Stimulated activated CD8-positive, alpha-beta memory T cell treated with anti-CD3 and anti-CD28 coated beads, Interleukin-2, amount 100 ng/mL, for 48 hours (primary cell): ENCODE measurements around the gene APLN.

ENCODE experiments used
- DNase-seq, 2 donors: peaks; one replicate each; pipeline ENCODE4 v3.0.0-alpha.2; 2020; ENCODE audit warnings: low read depth in 2 of 2

APLN gene

DNA sequence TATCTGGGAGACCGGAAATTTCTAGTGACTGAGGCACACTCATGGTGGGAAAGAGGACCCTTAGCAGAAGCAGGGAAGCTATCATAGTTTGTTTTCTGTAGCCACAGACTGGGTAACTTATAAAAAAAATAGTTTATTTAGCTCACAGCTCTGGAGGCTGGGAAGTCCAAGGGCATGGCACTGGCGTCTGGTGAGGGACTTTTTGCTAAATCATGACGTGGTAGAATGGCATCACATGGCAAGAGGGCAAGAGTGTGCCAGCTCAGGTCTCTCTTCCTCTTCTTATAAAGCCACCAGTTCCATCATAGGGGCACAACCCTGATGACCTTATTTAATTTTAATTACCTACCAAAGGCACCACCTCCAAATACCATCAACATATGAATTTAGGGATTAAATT lies 13.3 kb downstream of the APLN start:
- DNase-seq = no peak

GRCh38 chrX:129640737-129641136 lies 14.0 kb downstream of the APLN start:
- DNase-seq = no peak

DNA sequence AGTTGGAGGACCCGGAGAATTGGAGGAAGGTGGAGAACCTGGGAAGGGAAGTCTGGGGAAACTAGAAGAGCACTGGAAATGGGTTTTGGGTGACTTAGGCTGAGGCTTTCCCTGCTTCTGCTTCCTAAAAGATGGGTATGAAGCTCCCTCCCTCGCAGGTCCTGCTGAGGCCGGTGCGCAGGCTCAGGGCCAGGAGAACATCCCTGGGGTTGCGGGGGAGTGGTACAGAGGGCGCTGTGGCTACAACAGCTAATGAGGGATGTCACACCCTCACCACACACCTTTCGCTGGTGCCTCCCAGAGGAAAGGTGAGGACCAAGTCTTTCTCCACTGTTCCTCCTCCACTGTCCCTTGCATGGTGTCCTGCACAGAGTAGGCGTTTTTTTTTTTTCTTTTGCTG lies 15.8 kb downstream of the APLN start:
- no peak for DNase-seq

GRCh38 chrX:129637217-129638109 lies 17.3 kb downstream of the APLN start:
- peak; percentile 49 to 58 for DNase-seq

DNA sequence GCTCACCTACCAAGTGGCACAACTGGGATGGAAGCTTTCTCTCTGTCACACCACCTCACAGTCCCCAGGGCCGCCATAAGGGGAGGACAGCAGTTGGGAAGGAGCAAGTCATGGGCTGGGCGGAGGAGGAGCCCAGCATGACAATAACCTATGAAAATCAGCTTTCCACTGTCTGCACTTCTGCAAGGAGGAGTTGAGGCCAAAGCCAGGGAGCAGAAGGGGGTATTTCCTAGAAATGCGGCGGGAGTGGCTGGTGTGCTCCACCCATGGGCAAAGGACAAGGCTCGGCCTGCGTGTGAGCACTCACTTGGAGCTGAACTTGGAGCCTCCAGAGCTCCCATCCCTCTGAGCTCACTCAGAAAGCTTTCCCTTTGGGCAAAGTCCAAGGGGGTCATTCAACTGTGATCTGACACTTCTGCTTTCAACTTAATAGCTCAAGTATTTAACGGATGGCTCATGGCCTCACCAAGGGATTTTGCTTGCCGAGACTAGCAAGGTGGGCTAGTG lies 18.5 kb downstream of the APLN start:
- no peak for DNase-seq

- DNase-seq = no peak
Observed at GRCh38 chrX:129634541-129634940, 20.2 kb downstream of the APLN start.

- no peak for DNase-seq
Observed at GRCh38 chrX:129632443-129632842, 22.3 kb downstream of the APLN start.

- DNase-seq = no peak
Observed at GRCh38 chrX:129631849-129632248, 22.9 kb downstream of the APLN start.

DNA sequence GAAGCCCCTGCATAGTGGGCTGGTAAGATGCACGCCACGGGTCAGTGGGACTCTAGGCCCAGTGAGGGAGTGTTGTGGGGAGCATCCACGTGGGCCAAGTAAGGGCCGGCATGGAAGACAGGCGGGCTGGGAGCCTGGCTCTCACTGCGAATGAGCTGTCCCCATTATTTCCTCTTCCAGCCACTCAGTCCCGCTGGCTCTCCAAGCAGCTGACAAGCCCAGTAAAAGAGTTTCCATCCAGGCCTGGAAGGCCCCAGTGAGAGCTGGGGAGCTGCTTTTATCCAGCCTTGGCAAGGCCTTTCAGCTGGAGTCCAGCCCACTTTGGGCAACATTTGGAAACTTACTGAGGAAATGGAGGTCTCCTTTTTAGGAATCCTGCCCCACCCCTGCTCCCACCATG lies 24.9 kb downstream of the APLN start:
- no peak for DNase-seq

DNA sequence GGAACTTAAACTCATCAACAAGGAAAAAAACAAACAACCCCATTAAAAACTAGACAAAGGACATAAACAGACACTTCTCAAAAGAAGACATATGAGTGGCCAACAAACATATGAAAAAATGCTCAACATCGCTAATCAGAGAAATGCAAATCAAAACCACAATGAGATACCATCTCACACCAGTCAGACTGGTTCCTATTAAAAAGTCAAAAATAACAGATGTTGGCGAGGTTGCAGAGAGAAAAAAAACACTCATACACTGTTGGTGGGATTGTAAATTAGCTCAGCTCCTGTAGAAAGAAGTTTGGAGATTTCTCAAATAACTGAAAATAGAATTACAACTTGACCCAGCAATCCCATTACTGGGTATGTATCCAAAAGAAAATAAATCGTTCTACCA lies 28.7 kb downstream of the APLN start:
- no peak for DNase-seq

DNA sequence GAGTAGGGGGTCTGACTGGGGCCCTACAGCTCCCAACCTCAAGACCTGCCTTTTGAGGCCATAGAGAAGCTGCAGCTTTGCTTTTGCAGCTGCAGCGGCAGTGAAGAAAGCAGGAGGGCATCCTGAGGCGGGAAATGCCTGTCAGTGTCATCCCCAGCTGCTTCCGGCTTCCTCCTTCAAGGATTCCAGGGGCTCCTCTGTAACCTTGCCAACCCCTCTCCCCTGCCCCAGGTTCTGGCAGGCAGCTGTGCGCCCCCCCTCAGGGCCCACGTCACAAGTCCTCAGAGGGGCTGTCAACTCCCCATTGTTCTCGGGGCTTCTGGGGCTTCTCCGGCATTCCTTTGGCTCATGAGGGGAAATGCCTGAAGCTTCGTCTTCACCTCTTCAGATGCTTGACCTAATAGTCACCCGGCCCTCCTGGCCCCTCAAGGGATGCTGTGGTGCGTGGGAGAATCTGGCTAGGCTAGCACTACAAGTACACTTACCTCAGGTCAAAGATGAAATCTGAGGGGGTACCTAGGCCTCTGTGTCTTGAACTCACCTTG lies 31.9 kb downstream of the APLN start:
- DNase-seq = no peak

- no peak for DNase-seq
Observed at GRCh38 chrX:129618997-129619396, 35.8 kb downstream of the APLN start.

DNA sequence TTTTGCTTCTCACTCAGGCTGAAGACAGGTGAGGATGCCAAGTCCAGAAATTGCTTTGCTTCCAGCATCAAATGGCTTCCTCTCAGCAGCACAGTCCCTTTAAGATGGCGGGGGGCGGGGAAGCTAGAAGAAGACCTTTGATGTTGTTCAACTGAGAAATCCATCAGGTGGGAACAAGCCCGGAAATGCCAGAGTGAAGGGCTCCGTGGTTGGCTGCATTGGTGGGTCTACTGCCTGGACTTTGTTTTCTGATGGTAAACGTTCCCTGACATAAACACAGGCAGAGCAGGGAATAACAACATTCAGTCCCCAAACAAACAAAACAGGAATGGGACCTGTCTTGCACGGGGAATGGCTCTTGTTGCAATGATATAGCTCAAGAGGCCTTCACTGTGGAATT lies 37.3 kb downstream of the APLN start:
- no peak for DNase-seq

DNA sequence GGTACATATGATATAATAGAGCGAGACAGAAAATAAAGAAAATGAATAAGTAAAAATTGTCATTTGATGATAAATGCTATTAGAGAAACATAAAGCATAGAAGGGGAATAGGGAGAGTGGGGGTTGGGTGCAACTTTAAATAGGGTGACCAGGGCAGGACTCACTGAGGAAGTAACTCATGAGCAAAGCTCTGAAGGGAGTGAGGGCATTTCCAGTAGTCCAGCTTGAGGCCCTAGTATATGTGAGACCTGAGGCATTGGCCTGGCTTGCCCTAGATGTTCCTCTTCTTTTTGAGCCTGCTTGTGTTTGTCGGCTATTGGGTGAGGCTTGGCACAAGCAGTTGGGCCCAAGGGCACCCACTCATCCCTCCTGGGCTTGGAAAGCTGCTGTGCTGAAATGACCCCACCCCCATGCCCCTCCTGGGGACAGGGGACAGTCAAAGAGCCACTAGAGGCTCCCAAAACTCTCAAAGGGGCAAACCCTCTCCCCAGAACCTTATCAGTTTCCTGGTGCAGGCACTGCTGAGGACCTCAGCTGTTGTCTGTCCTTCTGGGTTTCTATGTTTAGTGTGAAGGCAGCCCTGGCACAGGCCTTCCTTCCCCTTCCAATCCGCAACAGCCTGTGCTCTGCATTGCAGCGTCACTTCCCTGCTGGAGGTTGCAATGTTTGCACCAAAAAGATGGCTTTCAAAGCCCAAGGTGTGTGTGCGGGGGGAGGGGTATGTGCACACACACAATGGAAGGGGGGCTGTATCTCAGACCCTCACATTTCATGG lies 40.1 kb downstream of the APLN start:
- DNase-seq = no peak

DNA sequence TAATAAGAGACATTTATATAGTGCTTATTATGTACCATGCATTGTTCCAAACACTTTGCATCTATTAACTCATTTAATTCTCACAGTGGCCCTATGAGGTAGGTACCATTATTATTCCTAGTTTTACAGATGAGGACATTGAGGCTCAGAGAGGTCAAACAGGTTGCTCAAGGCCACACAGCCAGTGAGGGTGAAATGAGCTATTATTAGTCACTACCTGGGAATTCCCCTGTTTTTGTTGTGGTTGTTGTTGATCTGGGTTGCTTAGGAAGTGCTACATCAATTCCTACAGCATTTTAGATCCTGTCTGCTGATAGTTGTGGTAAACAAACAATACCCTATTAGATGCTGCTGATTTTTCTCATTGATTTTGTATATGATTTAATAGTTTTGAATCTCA lies 41.2 kb downstream of the APLN start:
- DNase-seq = no peak

- DNase-seq = no peak
Observed at GRCh38 chrX:129612396-129612795, 42.4 kb downstream of the APLN start.

DNA sequence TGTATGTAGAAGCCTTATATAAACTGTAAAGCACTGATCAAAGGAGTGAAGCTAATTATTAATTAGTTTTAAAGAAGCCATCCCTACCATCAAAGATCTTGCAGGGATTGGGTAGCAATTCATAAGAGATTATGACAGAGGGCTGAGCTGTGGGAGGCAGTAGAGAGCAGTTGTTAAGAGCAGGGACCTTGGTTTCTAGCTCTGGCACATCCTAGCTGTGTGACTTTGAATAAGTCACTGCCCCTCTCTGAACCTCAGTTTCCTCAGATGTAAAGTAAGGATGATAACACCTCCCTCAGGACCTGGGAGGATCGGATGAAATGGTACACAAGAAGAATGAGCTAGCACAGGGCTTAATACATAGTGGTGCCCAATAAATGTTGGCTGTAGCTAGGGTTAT lies 45.4 kb downstream of the APLN start:
- no peak for DNase-seq

DNA sequence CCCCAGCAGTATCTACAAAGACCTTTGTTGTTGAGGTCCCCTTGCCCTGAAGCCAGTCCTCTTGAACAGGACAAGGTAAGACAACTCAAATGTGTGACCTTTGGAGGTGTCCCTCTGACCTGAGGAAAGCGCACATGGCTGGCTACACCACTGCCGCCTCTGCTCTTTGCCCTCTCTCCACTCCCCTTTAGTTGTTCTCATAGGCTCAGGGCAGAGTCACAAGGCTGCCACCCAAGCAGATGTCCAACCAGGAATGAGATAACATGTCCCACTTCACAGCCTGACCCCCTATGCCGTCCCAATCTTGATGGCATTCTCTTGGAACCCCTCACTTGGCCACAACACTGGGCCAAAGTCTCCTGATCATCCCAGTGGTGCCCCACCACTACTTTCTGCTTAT lies 46.3 kb downstream of the APLN start:
- no peak for DNase-seq

GRCh38 chrX:129606918-129607317 lies 47.8 kb downstream of the APLN start:
- DNase-seq = peak; percentile 16 to 20

GRCh38 chrX:129600981-129601424 lies 53.8 kb downstream of the APLN start:
- no peak for DNase-seq

GRCh38 chrX:129599996-129600395 lies 54.8 kb downstream of the APLN start:
- DNase-seq = no peak

GRCh38 chrX:129599499-129599898 lies 55.3 kb downstream of the APLN start:
- DNase-seq = no peak

DNA sequence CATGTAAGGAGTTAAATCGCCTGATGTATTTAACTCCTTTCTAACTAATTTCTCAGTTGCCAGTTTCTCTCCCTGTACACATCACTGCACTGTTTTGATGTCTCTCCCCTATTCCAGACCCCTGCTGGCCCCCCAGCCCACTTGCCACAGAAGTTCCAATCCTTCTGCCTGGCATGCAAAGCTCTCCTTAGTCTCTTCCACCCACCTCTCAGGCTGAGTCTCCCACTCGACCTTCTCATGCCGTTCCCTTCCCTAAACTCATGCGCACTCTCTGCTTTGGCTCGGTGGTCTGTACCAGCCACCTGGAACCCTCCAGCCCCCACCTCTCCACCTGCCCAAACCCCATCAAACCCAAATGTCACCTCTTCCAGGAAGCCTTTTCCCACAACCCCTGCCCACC lies 56.9 kb downstream of the APLN start:
- no peak for DNase-seq
